Activated naive CD4-positive, alpha-beta T cell treated with anti-CD3 and anti-CD28 coated beads, Interleukin-2, amount 50 U/mL, for 24 hours (primary cell): Measurements from ENCODE around the gene DBH.

ENCODE experiments used
- H3K27ac Mint-ChIP-seq: one replicate; pipeline ENCODE4 v1.8.0; 2021; ENCODE audit warnings: mild to moderate bottlenecking, mixed read lengths
- H3K27me3 Mint-ChIP-seq: one replicate; pipeline ENCODE4 v1.8.0; 2021; ENCODE audit warnings: mixed read lengths
- H3K36me3 Mint-ChIP-seq: one replicate; pipeline ENCODE4 v1.8.0; 2021; ENCODE audit warnings: mixed read lengths
- H3K4me1 Mint-ChIP-seq: one replicate; pipeline ENCODE4 v1.8.0; 2021; ENCODE audit warnings: mixed read lengths
- H3K4me3 Mint-ChIP-seq: one replicate; pipeline ENCODE4 v1.8.0; 2021; ENCODE audit warnings: mild to moderate bottlenecking, mixed read lengths
- H3K9me3 Mint-ChIP-seq: one replicate; pipeline ENCODE4 v1.8.0; 2021; ENCODE audit warnings: mixed read lengths

DBH gene

DNA sequence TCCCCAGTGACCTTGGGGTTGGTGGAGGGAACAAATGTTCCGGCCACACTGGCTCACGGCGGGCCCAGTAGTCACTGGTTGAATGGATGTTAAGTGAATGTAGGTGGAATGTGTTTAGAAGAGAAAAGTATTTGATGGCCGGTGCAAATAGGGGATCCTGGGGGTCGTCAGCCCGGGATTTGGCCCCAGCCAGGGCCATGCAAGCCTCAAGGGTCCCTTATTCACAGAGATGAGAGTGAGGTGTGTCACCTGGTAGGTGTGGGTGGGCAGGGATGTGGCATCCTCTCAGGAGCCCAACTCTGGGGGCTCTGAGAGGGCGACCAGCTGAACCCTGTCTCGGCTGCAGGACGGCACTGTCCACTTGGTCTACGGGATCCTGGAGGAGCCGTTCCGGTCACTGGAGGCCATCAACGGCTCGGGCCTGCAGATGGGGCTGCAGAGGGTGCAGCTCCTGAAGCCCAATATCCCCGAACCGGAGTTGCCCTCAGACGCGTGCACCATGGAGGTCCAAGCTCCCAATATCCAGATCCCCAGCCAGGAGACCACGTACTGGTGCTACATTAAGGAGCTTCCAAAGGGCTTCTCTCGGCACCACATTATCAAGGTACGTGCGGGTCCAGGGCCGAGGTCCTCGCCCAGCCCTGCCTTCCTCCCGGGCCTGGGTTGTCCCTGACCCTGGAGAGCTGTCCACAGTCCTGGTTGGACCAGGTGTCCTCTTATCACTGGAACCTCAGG is 5.9 kb downstream of the DBH start:
- H3K4me1 Mint-ChIP-seq: peaks cover under 1% of the 10 kb centered on the region
- no peaks in the 10 kb centered on the region for H3K36me3 Mint-ChIP-seq
- H3K9me3 Mint-ChIP-seq: no peaks in the 10 kb centered on the region
- H3K4me3 Mint-ChIP-seq: no peak overlapping the region
- H3K27ac Mint-ChIP-seq: no peak overlapping the region
- H3K27me3 Mint-ChIP-seq: no peaks in the 10 kb centered on the region

DNA sequence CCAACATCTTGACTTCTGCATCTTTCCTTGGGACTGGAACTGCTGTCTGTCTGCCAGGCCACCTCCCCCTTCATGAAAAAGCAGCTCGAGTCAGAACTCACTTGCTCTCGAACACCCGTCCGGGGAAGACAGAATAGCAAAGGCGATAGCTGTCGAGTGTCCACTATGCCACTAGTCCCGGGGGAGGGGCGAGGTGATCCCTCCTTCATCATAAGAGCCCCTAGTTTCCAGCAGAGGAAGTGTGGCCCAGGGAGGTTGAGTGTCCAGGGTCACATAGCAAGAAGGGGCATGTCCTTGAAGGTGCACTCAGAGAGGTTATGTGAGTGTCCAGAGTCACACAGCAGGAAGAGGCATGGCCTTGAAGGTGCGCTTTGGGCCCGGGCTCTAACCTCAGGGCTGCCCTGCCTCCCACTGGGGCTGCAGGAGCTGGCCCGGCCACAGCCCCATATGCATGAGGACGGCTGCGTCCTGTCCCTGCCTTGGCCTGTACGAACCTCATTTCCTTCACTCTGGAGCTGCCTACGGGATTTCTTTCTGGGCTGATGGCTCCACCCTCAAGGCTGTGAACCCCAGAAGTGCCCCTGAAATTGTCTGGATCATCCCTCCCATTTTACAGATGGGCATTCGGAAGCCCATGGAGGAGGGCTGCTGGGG is 6.7 kb downstream of the DBH start:
- no peaks in the 10 kb centered on the region for H3K36me3 Mint-ChIP-seq
- no peaks in the 10 kb centered on the region for H3K9me3 Mint-ChIP-seq
- no peaks in the 10 kb centered on the region for H3K27me3 Mint-ChIP-seq
- peak overlapping the region; percentile 4 for H3K27ac Mint-ChIP-seq
- peaks cover 7% of the 10 kb centered on the region for H3K4me1 Mint-ChIP-seq
- no peak overlapping the region for H3K4me3 Mint-ChIP-seq

DNA sequence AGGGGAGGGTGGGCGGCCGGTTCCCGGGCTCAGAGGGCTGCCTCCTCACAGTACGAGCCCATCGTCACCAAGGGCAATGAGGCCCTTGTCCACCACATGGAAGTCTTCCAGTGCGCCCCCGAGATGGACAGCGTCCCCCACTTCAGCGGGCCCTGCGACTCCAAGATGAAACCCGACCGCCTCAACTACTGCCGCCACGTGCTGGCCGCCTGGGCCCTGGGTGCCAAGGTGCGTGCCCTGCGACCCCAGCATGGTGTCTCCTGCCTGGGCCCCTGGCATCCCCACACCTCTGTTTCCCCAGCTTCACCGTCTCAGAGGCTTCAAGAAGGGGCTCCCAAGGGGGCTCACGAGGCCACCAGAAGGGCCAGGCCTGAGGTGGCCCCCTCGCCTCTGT is 7.2 kb downstream of the DBH start:
- Mint-ChIP-seq H3K9me3 (no peaks in the 10 kb centered on the region), H3K27ac (no peak overlapping the region), H3K36me3 (no peaks in the 10 kb centered on the region), H3K4me1 (peaks cover 7% of the 10 kb centered on the region), H3K4me3 (no peak overlapping the region), H3K27me3 (no peaks in the 10 kb centered on the region)

DNA sequence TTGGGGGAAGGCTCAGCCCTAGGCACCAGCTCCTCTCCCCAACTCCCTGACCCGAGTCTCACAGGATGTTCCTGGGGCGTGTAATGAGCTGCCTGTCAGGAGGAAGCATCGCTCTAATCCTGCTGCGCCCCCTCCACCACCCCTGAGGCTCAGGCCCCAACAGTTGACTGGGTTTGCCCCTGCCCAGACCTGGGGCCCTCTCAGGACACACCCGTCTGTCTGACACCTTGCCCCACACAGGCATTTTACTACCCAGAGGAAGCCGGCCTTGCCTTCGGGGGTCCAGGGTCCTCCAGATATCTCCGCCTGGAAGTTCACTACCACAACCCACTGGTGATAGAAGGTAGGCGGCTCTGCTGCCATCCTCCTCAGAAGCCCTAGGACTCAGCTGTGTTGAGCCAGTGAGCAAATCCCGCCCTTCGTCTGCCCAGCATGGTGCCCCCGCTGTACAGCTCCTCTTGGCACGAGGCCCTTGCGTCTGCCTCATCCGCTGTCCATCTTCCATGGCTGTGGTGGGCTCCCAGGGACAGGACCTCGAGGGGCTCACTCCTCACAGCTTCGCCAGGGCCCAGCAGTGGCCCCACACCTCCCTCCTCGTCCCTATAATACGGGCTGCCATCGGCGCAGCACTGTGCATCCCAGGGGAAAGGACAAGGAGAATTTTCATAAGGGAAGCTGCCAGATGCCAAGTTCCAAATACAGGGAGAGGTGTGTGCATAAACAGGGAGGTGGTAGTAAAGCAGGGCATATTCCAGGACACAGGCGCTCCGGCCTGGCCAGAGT is 8.0 kb downstream of the DBH start:
- H3K36me3 Mint-ChIP-seq: no peaks in the 10 kb centered on the region
- H3K4me1 Mint-ChIP-seq: peaks cover 7% of the 10 kb centered on the region
- H3K27me3 Mint-ChIP-seq: no peaks in the 10 kb centered on the region
- no peak overlapping the region for H3K27ac Mint-ChIP-seq
- H3K9me3 Mint-ChIP-seq: no peaks in the 10 kb centered on the region
- H3K4me3 Mint-ChIP-seq: no peak overlapping the region

DNA sequence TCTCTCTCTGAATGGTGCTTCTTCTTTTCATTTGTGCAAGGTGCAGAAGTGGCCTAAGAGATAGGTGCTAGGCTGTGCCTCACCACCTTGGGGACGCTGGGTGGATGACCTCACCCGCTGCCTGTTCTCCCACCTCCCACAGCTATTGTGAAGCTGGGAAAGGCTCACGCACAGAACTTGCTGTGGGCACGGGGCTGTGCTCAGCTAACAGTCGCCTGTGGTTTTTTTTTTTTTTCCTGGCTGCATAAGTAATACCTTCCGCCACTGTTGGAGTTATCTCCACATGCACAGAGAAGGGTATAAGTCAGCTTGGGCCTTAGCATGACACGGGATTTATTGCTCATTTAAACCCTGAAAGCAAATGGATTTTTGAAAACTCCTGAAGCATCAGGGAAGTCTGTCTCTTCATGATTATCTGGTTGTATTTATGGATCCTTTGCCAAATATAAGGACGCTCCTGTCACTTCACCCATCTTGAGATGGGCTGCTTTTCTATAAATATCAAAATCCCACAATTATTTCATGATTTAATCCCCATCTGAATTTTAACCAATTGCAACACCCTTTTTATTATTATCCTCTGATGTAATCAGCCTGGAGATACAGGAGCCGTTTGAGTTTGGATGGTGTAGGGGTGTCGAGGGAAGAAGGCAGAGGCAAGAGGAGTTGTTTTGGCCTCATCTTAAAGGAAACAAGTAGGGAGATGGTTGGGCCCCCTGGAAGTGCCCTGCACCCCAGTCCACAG is 9.0 kb downstream of the DBH start:
- Mint-ChIP-seq H3K27ac (no peak overlapping the region), H3K4me1 (peaks cover 7% of the 10 kb centered on the region), H3K36me3 (no peaks in the 10 kb centered on the region), H3K4me3 (no peak overlapping the region), H3K27me3 (no peaks in the 10 kb centered on the region), H3K9me3 (no peaks in the 10 kb centered on the region)

DNA sequence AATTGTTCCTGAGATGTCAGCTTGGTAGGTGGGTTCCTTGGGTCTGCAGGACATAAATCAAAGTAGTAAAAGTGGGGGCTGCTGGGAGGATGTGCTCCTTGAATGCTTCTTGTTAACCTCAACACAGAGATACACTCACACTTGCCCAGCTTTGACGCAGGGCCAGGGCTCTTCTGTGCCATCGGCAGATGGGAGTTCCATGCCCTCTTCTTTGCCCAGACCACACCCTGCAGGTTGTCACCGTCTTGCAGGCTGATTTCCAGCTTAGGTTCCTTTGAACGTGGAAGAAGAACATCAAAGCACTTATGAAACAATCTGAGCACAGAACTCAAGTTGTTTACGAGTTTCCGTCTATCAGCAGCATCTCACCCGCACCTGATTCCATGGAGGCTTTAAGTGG is 11.0 kb downstream of the DBH start:
- H3K4me1 Mint-ChIP-seq: peaks cover 7% of the 10 kb centered on the region
- H3K27ac Mint-ChIP-seq: no peak overlapping the region
- H3K36me3 Mint-ChIP-seq: no peaks in the 10 kb centered on the region
- no peaks in the 10 kb centered on the region for H3K9me3 Mint-ChIP-seq
- no peaks in the 10 kb centered on the region for H3K27me3 Mint-ChIP-seq
- no peak overlapping the region for H3K4me3 Mint-ChIP-seq

DNA sequence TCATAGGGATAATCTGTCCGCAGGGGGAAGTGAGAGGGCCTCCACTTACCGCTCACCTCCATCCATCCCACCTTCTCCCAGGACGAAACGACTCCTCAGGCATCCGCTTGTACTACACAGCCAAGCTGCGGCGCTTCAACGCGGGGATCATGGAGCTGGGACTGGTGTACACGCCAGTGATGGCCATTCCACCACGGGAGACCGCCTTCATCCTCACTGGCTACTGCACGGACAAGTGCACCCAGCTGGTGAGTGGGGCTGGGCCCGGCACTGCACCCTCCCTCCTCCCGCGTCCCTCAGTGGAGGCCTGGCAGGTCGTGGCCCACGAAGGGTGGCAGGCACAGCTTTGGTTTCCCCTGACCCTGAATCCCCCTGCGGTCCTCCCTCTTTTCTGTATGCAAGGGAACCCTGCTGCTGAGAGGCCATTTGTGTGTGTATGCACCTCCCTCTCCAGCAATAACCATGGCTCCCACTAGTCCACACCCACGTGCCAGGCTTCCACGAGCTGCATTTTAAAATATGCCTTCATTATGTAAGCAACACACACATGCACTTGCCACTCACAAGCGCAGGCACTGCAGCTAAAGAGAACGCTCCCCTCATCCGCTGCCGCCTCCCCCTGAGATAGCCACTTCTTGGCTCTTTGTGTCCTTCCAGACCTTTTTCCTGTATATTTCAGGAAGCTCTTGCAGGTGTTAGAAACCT is 11.8 kb downstream of the DBH start:
- Mint-ChIP-seq H3K27ac (no peak overlapping the region), H3K4me1 (peaks cover 7% of the 10 kb centered on the region), H3K9me3 (no peaks in the 10 kb centered on the region), H3K36me3 (no peaks in the 10 kb centered on the region), H3K4me3 (no peak overlapping the region), H3K27me3 (no peaks in the 10 kb centered on the region)

DNA sequence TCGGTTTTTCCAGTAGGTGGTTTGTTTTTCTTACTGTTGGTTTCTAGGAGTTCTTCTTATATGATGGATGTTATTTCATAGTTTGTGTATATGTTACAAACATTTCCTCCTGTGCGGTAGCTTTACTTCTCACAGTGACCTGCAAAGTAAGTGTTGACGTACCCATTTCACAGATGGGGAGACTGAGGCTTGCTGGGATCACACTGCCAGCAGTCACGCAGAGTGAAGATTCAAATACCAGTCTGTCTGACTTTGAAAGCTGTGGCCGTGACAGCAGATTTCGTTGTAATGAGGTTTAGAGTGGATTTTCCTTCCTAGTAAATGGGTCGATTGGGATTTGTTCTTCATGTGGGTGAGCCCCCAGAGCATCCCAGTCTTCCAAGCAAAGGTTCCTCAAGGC is 13.0 kb downstream of the DBH start:
- Mint-ChIP-seq H3K9me3 (no peaks in the 10 kb centered on the region), H3K36me3 (no peaks in the 10 kb centered on the region), H3K27ac (no peak overlapping the region), H3K4me3 (no peak overlapping the region), H3K4me1 (peaks cover 7% of the 10 kb centered on the region), H3K27me3 (no peaks in the 10 kb centered on the region)

DNA sequence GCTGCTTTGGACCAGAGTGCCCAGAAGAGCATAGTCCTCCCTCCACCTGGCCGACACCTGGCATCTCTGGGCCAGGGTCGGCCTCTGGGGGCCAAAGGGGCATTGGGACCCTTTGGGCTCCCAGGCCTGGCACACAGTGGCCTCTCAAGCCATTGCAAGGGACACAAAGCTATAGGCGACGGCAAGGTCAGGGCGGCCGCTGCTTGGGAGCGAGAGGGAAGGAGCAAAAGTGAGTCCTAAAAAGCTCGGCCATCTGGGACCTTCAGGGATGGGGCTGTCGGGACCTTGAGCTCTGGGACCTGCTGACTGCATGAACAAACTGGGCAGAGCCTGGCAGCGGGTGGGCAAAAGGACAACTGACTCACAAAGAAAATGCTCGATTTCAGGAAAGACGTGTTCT is 13.9 kb downstream of the DBH start:
- Mint-ChIP-seq H3K9me3 (no peaks in the 10 kb centered on the region), H3K4me1 (peaks cover 8% of the 10 kb centered on the region), H3K36me3 (no peaks in the 10 kb centered on the region), H3K27ac (no peak overlapping the region), H3K4me3 (no peak overlapping the region), H3K27me3 (no peaks in the 10 kb centered on the region)

DNA sequence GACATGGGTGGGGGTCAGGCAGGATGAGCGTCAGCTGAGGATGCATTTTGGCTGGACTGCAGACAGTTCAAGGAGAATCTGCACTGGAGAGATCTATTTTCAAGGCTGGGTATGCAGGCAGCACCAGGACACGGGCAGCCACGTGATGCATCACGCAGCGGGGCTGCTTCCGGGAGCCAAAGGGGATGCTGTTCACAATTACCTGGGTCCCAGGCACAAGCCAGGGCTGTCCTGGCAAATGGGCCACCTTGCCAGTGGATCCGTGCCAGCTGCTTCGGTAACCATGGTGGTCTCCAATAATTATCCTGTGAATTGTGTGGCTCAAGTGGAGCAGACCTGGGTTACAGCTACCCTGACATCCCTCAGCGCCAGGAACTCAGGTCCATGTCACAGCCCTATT is 17.5 kb downstream of the DBH start:
- H3K27ac Mint-ChIP-seq: no peak overlapping the region
- H3K27me3 Mint-ChIP-seq: no peaks in the 10 kb centered on the region
- no peaks in the 10 kb centered on the region for H3K36me3 Mint-ChIP-seq
- H3K4me3 Mint-ChIP-seq: no peak overlapping the region
- H3K9me3 Mint-ChIP-seq: no peaks in the 10 kb centered on the region
- peaks cover 31% of the 10 kb centered on the region for H3K4me1 Mint-ChIP-seq

DNA sequence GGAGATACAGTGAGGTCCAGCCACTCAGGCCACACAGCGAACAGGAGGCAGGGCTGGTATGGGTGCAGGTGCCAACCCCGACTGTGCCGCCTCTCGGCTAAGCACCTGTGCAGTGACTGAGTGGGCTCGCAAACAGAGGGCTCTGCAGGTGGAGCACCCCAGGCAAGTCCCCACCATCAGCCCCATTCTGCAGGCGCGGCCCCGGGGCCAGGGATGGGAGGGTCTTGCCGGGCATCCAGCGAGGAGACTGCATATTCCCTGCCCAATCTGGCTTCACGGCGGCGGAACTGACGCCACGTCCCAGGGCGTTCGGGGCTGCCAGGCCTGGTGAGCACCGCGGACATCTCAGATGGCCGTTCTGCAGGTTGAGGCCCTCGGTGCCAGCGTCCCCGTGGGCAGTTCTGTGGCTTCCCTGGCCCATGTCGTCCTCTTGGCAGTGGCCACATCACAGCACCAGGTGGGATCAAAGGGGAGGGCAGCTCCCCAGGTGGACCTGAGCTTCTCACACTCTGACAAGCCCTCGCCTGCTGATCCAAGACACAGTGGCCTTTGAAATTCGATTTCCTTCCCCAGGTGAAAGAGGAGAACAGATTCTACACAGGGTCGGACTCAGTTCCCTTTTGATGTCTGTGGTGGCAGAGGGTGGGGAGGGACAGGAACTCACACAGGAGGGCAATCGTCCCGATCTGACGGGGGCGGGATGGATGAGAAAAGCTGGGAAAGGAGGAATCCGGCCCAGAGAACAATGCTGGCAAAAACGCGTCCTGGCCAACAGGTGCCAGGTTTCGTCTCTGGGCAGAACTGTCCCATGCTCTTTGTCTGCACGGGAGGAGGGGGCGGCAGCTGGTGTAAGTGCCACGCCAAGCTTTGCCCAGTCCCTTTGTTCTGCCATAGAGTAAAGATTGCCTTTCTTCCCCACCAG is 18.8 kb downstream of the DBH start:
- H3K27me3 Mint-ChIP-seq: no peaks in the 10 kb centered on the region
- no peak overlapping the region for H3K27ac Mint-ChIP-seq
- H3K4me3 Mint-ChIP-seq: peak overlapping the region; percentile 23
- H3K4me1 Mint-ChIP-seq: peaks cover 40% of the 10 kb centered on the region
- no peaks in the 10 kb centered on the region for H3K36me3 Mint-ChIP-seq
- H3K9me3 Mint-ChIP-seq: no peaks in the 10 kb centered on the region

DNA sequence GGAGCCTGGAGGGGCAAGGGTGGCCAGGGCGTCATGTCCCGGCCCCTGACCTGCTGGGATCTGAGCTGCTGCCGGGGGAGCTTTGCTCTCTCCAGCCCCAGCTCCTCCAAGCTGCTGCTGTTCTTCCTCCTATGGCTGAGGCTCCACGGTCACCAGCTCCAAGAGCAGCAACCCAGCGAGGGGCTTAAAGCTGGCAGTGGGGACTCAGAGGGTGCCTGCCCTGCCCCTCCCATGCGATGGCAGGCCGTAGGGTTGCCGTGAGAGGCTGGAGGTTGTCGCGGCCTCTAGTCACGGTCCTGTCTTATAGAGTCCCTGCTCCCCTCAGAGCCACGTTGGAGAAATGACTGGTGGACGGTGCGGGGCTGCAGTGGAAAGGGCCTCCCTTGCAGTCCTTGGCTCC is 19.5 kb downstream of the DBH start:
- peaks cover 40% of the 10 kb centered on the region for H3K4me1 Mint-ChIP-seq
- H3K27ac Mint-ChIP-seq: no peak overlapping the region
- H3K27me3 Mint-ChIP-seq: no peaks in the 10 kb centered on the region
- no peaks in the 10 kb centered on the region for H3K36me3 Mint-ChIP-seq
- H3K9me3 Mint-ChIP-seq: no peaks in the 10 kb centered on the region
- H3K4me3 Mint-ChIP-seq: no peak overlapping the region

DNA sequence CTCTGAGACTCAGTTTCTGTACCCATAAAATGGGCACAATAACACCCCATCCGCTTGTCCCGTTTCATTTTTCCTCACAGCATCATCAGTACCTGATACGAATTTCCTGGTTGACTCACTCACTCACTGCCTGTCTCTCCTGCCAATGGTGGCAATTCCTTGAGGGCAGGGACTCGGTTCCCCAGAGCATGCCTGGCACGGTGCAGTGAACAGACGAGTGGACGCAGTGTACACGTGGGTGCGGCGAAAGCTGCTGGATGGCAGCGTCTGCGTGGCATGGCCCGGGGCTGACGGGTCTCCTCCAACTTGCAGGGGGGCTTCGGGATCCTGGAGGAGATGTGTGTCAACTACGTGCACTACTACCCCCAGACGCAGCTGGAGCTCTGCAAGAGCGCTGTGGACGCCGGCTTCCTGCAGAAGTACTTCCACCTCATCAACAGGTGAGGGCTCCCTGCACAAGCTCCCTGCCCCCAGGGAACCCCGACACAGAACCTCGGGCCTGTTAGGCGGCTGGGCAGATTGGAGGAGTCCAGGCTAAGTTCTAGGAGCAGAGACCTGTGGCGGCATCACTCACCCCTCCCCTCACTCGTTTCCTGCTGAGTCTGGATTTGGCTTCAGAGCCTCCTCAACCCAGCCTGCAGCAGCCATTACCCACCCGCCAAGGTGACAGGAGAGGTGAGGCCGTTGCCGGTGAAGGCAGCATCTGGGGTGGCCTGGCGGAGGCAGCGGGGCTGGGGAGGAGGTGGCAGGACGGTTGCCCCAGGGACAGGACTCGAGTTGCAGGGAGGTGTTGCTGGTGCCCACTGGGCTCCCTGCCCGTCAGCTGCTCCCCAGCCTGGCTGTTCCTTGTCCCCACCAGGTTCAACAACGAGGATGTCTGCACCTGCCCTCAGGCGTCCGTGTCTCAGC is 20.3 kb downstream of the DBH start:
- Mint-ChIP-seq H3K36me3 (no peaks in the 10 kb centered on the region), H3K4me3 (peak overlapping the region; percentile 72), H3K27ac (no peak overlapping the region), H3K27me3 (no peaks in the 10 kb centered on the region), H3K9me3 (no peaks in the 10 kb centered on the region), H3K4me1 (peaks cover 40% of the 10 kb centered on the region)
